GM12891 (cell line): ENCODE results near the gene USP43.
"Not testable (repeated sequence)": the region's sequence is repeated elsewhere in the genome, so short reads cannot be mapped to it uniquely, and the experiment has no call there.

Source experiments
- DNase-seq: peaks from one replicate; pipeline ENCODE4 v3.0.0; 2011; ENCODE audit warnings: low spot score; ENCODE audit not compliant: insufficient read length
- FAIRE-seq: peaks from 2 replicates; lab custom pipeline; 2011; peaks lifted over from hg19 to GRCh38; lab: Jason Lieb, UNC
- PAX5 ChIP-seq: IDR thresholded peaks from 2 replicates; pipeline ENCODE4 v1.6.1; 2011; ENCODE audit warnings: low read length, moderate library complexity, mild to moderate bottlenecking; ENCODE audit not compliant: insufficient read depth, severe bottlenecking
- POLR2A ChIP-seq: IDR thresholded peaks from 2 replicates; pipeline ENCODE4 v1.6.1; 2011; ENCODE audit warnings: low read depth, low read length, control low read depth
- POLR2AphosphoS5 ChIP-seq: IDR thresholded peaks from 2 replicates; pipeline ENCODE4 v1.6.1; 2011; ENCODE audit warnings: low read depth, low read length, control low read depth
- POU2F2 ChIP-seq: IDR thresholded peaks from 2 replicates; pipeline ENCODE4 v1.6.1; 2011; ENCODE audit warnings: low read depth, mild to moderate bottlenecking, control low read depth, low read length, moderate library complexity
- SPI1 ChIP-seq: IDR thresholded peaks from 2 replicates; pipeline ENCODE4 v1.6.1; 2011; ENCODE audit warnings: low read depth, low read length, control low read depth
- TAF1 ChIP-seq: IDR thresholded peaks from 2 replicates; pipeline ENCODE4 v1.6.1; 2011; ENCODE audit warnings: low read depth, low read length, control low read depth

The USP43 gene

DNA sequence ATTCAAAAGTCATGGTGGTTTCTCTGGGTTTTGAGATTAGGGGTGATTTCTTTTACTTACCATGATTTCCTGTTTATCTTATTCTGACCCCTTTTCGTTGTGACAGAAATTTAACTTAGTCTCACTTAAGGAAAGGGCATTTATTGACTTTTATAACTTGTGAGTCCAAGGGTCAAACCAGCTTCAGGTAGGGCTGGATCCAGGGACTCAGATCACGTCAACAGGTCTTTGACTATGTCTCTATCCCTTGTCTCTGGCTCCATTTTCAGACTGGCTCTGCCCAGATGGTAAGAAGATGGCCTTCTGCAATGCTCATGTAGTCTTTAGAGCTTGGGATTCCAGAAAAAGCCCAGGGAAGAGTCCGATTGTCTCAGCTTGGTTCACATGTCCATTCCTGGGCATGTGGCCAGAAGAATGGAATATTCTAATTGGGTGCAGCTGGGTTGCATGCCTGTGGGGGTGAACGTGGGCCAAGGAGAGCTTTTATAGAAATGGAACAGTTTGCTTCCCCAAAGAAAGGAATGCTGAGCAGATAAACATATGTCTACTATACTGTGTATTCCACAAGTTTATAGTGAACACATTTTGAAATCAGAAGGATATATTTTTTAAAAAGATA lies 13.4 kb downstream of the USP43 start:
- FAIRE-seq, result no peak
- no peak for DNase-seq
- TF ChIP-seq TAF1 (no peak), POU2F2 (no peak), PAX5 (no peak)

DNA sequence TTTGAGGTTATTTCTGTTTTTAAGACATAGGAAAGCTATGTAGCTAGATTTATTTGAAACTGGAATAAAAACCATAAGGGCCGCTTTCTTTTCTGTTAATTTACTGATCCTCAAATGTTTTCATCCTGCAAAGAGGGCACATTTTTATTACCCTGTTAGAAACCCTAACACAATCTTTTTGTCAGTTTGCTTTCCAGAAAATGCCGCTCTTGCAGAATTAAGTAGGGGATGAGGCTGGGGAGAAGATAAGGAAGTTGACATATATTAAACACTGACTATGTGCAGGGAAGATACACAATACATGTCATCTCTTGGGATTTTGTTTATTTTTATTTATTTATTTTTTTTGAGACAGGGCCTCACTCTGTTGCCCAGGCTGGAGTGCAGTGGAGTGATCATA lies 15.7 kb downstream of the USP43 start:
- TF ChIP-seq PAX5, result no peak
- no peak for TF ChIP-seq SPI1
- no peak for TF ChIP-seq POLR2AphosphoS5
- TF ChIP-seq POLR2A, result no peak
- no peak for TF ChIP-seq TAF1
- TF ChIP-seq POU2F2, result no peak
- FAIRE-seq (no peak), DNase-seq (no peak)

DNA sequence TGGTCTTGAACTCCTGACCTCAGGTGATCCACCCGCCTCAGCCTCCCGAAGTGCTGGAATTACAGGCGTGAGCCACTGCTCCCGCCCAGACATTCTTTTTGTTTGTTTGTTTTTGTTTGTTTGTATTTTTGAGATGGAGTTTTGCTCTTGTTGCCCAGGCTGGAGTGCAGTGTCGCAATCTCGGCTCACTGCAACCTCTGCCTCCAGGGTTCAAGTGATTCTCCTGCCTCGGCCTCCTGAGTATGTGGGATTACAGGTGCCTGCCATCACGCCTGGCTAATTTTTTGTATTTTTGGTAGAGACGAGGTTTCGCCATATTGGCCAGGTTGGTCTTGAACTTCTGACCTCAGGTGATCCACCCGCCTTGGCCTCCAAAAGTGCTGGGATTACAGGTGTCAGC lies 18.2 kb downstream of the USP43 start:
- FAIRE-seq, DNase-seq: not testable (repeated sequence)

DNA sequence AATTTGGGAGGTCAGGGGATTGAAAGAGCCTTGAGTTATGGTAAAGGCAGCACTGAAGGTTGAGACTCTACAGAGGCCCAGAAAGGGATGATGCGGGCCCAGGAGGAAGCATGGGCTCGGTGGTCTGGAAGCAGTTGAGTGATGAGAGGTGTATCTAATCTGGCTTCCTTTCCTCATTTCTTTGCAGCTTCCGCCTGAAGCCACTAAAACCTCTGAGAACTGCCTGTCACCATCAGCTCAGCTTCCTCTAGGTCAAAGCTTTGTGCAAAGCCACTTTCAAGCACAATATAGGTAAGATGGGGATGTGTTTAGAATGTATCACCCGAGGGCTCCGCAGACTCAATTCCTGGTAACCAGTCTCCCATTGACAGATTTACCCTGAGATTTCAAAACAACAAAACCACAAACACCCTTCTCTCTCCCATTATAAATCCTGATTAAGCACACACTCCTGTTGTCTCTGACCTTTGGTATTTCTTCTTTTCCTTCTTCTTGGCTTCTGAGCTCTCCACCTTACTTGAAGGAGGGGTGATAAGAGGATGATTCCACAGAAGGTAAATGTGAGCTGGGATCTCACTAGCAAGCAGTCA lies 21.2 kb downstream of the USP43 start:
- no peak for TF ChIP-seq PAX5
- no peak for TF ChIP-seq POU2F2
- TF ChIP-seq POLR2AphosphoS5, result no peak
- no peak for TF ChIP-seq TAF1
- no peak for TF ChIP-seq POLR2A
- TF ChIP-seq SPI1, result no peak
- FAIRE-seq (no peak), DNase-seq (no peak)

DNA sequence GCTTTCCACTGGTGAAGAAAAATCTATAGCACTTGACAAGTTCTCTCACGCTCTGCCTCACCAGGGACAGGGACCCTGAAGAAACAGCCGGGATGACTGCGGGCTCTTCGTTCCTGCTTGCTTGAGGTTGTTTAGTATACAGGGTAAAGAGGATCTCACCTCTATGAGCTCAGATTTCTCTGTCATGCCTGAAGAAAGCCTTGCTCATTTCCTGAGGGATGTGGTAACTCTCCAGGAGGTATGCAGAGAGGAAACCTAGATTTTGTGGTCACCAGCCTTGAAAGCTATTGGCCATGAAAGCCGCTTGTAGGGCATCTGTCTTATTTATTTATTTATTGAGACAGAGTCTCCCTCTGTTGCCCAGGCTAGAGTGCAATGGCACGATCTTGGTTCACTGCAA lies 23.2 kb downstream of the USP43 start:
- TF ChIP-seq POLR2A, result no peak
- TF ChIP-seq POU2F2, result no peak
- no peak for TF ChIP-seq SPI1
- TF ChIP-seq PAX5, result no peak
- TF ChIP-seq POLR2AphosphoS5, result no peak
- no peak for TF ChIP-seq TAF1
- no peak for FAIRE-seq
- no peak for DNase-seq

DNA sequence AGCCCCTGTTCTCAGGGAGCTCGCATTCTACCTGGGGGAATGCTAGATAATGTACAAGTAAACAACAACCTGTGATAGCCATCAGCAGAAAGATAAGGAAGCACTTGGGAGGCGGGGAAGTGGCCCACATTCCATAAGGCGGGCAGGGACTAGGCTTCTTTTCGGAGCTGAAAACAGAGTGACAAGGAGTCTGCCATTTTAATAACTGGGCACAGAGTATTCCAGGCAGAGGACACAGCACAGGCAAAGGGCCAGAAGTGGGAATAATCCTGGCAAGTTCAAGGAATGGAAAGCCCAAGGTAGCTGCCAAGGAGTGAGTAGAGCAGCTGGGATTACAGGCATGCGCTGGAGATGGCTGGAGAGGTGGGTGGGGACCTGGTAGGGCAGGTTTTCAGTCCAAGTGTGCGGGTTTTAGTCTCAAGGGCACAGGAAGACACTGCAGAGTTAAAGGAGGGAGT lies 24.3 kb downstream of the USP43 start:
- TF ChIP-seq POU2F2 (no peak), TAF1 (no peak), POLR2A (no peak), SPI1 (no peak), PAX5 (no peak), POLR2AphosphoS5 (no peak)
- DNase-seq (no peak), FAIRE-seq (no peak)

DNA sequence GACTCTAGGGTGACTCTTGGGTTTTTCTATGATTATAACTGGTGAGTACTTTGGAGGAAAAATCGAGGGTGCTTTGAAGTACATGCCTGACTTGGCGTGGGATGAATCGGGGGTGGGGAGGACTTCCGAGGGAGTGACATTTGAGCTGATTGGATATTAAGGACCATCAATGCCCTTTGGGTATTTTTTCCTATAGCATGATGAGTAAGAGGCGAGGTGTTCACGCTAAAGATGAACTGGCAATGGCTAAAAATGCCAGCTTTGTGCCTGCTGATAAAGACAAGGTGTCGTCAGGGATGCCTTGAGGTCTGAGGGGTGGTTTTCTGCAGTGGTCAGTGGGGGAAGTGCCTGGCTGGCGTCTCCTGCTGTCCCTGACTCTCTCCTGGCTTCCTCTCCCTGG lies 25.3 kb downstream of the USP43 start:
- FAIRE-seq, result no peak
- TF ChIP-seq TAF1 (no peak), PAX5 (no peak), POLR2AphosphoS5 (no peak), POLR2A (no peak), POU2F2 (no peak), SPI1 (no peak)
- DNase-seq, result no peak

DNA sequence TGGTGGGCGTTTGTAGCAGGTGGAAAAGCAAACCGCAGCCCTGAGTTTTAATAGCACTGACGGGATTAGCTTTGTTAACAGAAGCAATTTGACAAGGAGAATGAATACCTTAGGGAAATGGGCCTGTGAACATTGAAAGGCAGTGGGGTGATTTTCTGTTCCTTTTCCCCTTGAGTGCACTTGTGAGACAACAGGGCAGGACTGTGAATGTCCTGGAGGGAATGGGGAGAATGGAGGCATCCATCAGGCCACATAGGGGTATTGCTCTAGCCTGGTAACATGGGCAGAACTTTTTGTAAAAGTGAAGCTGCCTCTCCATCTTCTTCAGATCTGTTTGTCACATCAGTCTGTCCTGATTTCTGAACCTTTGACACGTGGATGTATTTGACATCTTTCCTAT lies 26.2 kb downstream of the USP43 start:
- FAIRE-seq (no peak), DNase-seq (no peak)
- TF ChIP-seq POU2F2 (no peak), TAF1 (no peak), POLR2A (no peak), POLR2AphosphoS5 (no peak), PAX5 (no peak), SPI1 (no peak)

DNA sequence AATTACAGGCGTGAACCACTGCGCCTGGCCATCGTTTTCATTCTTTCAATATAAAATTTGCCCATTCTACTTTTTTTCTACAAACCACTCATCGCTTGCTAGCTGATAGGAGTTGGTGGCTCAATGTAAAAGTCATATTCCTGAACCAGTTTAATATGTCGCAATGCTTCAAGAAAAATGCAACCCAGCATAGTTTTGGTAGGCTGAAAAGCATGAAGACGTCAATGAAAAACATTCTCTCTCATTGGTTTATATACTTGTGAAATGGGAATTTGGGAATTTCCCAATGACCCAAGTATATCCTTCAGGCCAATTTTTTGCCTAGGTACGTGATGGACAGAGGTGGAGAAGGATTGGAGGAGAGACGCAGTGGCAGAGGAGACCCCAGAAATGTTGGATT lies 26.9 kb downstream of the USP43 start:
- TF ChIP-seq POU2F2 (no peak), PAX5 (no peak), POLR2AphosphoS5 (no peak), POLR2A (no peak), SPI1 (no peak), TAF1 (no peak)
- DNase-seq, result no peak
- no peak for FAIRE-seq

DNA sequence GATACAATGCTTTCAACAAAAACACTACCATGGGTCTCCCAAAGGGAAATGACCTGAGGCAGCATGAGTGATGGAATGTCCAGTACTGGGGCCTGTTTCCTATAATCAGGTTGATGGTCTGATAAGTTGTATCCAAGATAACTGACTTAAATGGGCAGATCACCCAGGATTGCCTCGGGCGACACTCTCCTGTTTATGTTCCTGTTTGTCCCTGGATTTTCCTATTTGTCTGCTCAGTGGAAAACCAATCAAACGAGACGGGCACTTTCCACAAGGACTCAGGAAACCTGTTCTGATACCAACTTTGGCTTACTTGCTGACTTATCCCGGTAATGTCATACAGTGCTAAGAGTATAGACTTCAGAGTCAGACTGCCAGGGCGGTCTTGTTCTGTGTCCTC lies 27.4 kb downstream of the USP43 start:
- DNase-seq (no peak), FAIRE-seq (no peak)
- TF ChIP-seq SPI1 (no peak), PAX5 (no peak), POLR2A (no peak), POU2F2 (no peak), POLR2AphosphoS5 (no peak)
